H1 (cell line): ENCODE measurements around the gene PI16. TPM values are rescaled to one million over a fixed set of nuclear protein-coding genes. Genes with fewer than 3 reads are reported as not detected.
A peak's percentile ranks its signal among the peaks of the same experiment; 100 is the strongest.

ENCODE experiments used
- CTCF ChIA-PET: fragments of 300-600 bp; sonication (Branson Sonifier 250); formaldehyde crosslinking; loops from one replicate; lab custom pipeline; 2021; ENCODE audit not compliant: partially characterized antibody; lab: Charles Lee
- POLR2A ChIA-PET: fragments of 300-600 bp; sonication (Branson Sonifier 250); formaldehyde crosslinking; loops from one replicate; lab custom pipeline; 2021; ENCODE audit warnings: inconsistent platforms; ENCODE audit not compliant: partially characterized antibody; lab: Charles Lee
- DNase-seq, 2 experiments: peaks; one replicate each; pipeline versions ENCODE4 v3.0.0 to v3.0.0-alpha.2; 2010 to 2022; ENCODE audit warnings: low spot score in 2 of 2, low read depth in 1 of 2, mixed read lengths in 1 of 2
- FAIRE-seq: peaks from 2 replicates; lab custom pipeline; 2011; peaks lifted over from hg19 to GRCh38; lab: Jason Lieb, UNC
- H2AFZ ChIP-seq: 2 replicates; pipeline ENCODE4 v1.8.1; 2012; ENCODE audit warnings: low read length, inconsistent platforms
- H2AK5ac ChIP-seq: 2 replicates; pipeline ENCODE4 v1.6.1; 2013; ENCODE audit warnings: low read depth, low read length
- H2BK120ac ChIP-seq: replicated peaks from 2 replicates; pipeline ENCODE3; 2013; ENCODE audit warnings: low read depth, low read length, inconsistent platforms
- H2BK12ac ChIP-seq: 2 replicates; pipeline ENCODE4 v1.6.1; 2013; ENCODE audit warnings: low read depth, low read length
- H2BK15ac ChIP-seq: 2 replicates; pipeline ENCODE4 v1.6.1; 2013; ENCODE audit warnings: low read length
- H2BK20ac ChIP-seq: 2 replicates; pipeline ENCODE4 v1.6.1; 2013; ENCODE audit warnings: low read length
- H2BK5ac ChIP-seq: 2 replicates; pipeline ENCODE4 v1.6.1; 2013; ENCODE audit warnings: low read depth, low read length
- H3K14ac ChIP-seq: 2 replicates; pipeline ENCODE4 v1.6.1; 2013; ENCODE audit warnings: inconsistent platforms; ENCODE audit not compliant: insufficient read length
- H3K18ac ChIP-seq: 2 replicates; pipeline ENCODE4 v1.6.1; 2013; ENCODE audit warnings: low read length; ENCODE audit errors: extremely low read depth
- H3K23ac ChIP-seq: 2 replicates; pipeline ENCODE4 v1.6.1; 2013; ENCODE audit warnings: inconsistent platforms; ENCODE audit not compliant: insufficient read length
- H3K23me2 ChIP-seq: 2 replicates; pipeline ENCODE4 v1.6.1; 2013; ENCODE audit warnings: low read depth, low read length
- H3K27ac ChIP-seq: 2 replicates; pipeline ENCODE4 v1.6.1; 2011; ENCODE audit warnings: low read depth, low read length, inconsistent platforms
- H3K27me3 ChIP-seq, 4 experiments: replicated peaks in 1 of 4; 1 replicate in 1 of 4; 2 replicates in 3 of 4; pipeline versions ENCODE4 v1.6.1 to v1.8.1; 2011 to 2013; ENCODE audit warnings: low read length in 3 of 4, mild to moderate bottlenecking in 3 of 4, inconsistent platforms in 2 of 4, mixed read lengths in 2 of 4, moderate library complexity in 1 of 4; ENCODE audit not compliant: control insufficient read depth in 3 of 4, insufficient read depth in 3 of 4; ENCODE audit errors: extremely low read depth in 1 of 4
- H3K36me3 ChIP-seq, 4 experiments: 2 replicates each; pipeline versions ENCODE4 v1.6.1 to v1.8.1; 2011 to 2013; ENCODE audit warnings: mild to moderate bottlenecking in 4 of 4, low read length in 3 of 4, moderate library complexity in 2 of 4, control low read depth in 1 of 4, inconsistent platforms in 1 of 4; ENCODE audit not compliant: insufficient read depth in 4 of 4, control insufficient read depth in 2 of 4
- H3K4ac ChIP-seq: replicated peaks from 2 replicates; pipeline ENCODE3; 2013; ENCODE audit warnings: low read length, low read depth, mixed read lengths, inconsistent platforms; ENCODE audit not compliant: insufficient read length
- H3K4me1 ChIP-seq, 4 experiments: replicated peaks in 1 of 4; 1 replicate in 1 of 4; 2 replicates in 3 of 4; pipeline versions ENCODE4 v1.6.1 to v1.8.1; 2011 to 2013; ENCODE audit warnings: low read length in 3 of 4, inconsistent platforms in 2 of 4, mixed read lengths in 1 of 4; ENCODE audit not compliant: insufficient read depth in 4 of 4, control insufficient read depth in 3 of 4
- H3K4me2 ChIP-seq, 2 experiments: 2 replicates each; pipeline versions ENCODE4 v1.6.1 to v1.8.1; 2011 to 2013; ENCODE audit warnings: low read depth in 2 of 2, low read length in 2 of 2, control low read depth in 1 of 2, inconsistent platforms in 1 of 2, mild to moderate bottlenecking in 1 of 2; ENCODE audit not compliant: insufficient read depth in 1 of 2
- H3K4me3 ChIP-seq, 4 experiments: fragments of 200-600, 300-600 bp in 1 of 4; sonication (generic), shearing (Covaris generic), sonication (Bioruptor Twin) in 1 of 4; 2 replicates each; pipeline versions ENCODE4 v1.5.1 to v1.8.1; 2011 to 2016; ENCODE audit warnings: low read length in 4 of 4, low read depth in 3 of 4, control low read depth in 2 of 4, inconsistent platforms in 2 of 4, mild to moderate bottlenecking in 2 of 4, mixed read lengths in 1 of 4, moderate library complexity in 1 of 4; ENCODE audit not compliant: insufficient read depth in 2 of 4; ENCODE audit errors: extremely low read depth in 1 of 4
- H3K56ac ChIP-seq: replicated peaks from 2 replicates; pipeline ENCODE3; 2013; ENCODE audit warnings: low read depth, mild to moderate bottlenecking, mixed read lengths, low read length, inconsistent platforms; ENCODE audit not compliant: insufficient read length
- H3K79me1 ChIP-seq: 2 replicates; pipeline ENCODE4 v1.6.1; 2013; ENCODE audit warnings: low read depth, low read length, control low read depth
- H3K79me2 ChIP-seq, 2 experiments: 2 replicates each; pipeline versions ENCODE4 v1.6.1 to v1.8.1; 2012 to 2013; ENCODE audit warnings: low read length in 2 of 2, mild to moderate bottlenecking in 2 of 2, inconsistent platforms in 1 of 2; ENCODE audit not compliant: insufficient read depth in 2 of 2, control insufficient read depth in 1 of 2
- H3K9ac ChIP-seq, 4 experiments: replicated peaks in 1 of 4; 1 replicate in 1 of 4; 2 replicates in 3 of 4; pipeline versions ENCODE4 v1.6.1 to v1.8.1; 2011 to 2013; ENCODE audit warnings: low read depth in 3 of 4, low read length in 3 of 4, control low read depth in 2 of 4, mild to moderate bottlenecking in 2 of 4, moderate library complexity in 2 of 4, inconsistent platforms in 1 of 4; ENCODE audit errors: extremely low read depth in 1 of 4
- H3K9me3 ChIP-seq, 2 experiments: 2 replicates each; pipeline versions ENCODE4 v1.6.1 to v1.8.1; 2012 to 2013; ENCODE audit warnings: mild to moderate bottlenecking in 2 of 2, moderate library complexity in 2 of 2, control low read depth in 1 of 2, inconsistent platforms in 1 of 2, low read depth in 1 of 2, low read length in 1 of 2, mixed read lengths in 1 of 2; ENCODE audit not compliant: insufficient read depth in 2 of 2
- H4K20me1 ChIP-seq, 2 experiments: replicated peaks in 1 of 2; 2 replicates each; pipeline versions ENCODE3 to v1.8.1; 2011 to 2013; ENCODE audit warnings: inconsistent platforms in 2 of 2, low read length in 2 of 2, mild to moderate bottlenecking in 1 of 2; ENCODE audit not compliant: insufficient read depth in 2 of 2, control insufficient read depth in 1 of 2
- H4K5ac ChIP-seq: 2 replicates; pipeline ENCODE4 v1.6.1; 2013; ENCODE audit warnings: low read length, low read depth, mixed read lengths, inconsistent platforms; ENCODE audit not compliant: insufficient read length
- H4K8ac ChIP-seq: 2 replicates; pipeline ENCODE4 v1.8.0; 2013; ENCODE audit warnings: mild to moderate bottlenecking, moderate library complexity, low read length, inconsistent platforms; ENCODE audit not compliant: insufficient read depth; ENCODE audit errors: extremely low read depth
- H4K91ac ChIP-seq: replicated peaks from 2 replicates; pipeline ENCODE3; 2013; ENCODE audit warnings: low read length, mixed read lengths, inconsistent platforms; ENCODE audit not compliant: insufficient read length
- EGR1 ChIP-seq: IDR thresholded peaks from 2 replicates; pipeline ENCODE4 v1.6.1; 2011; ENCODE audit warnings: low read depth, low read length, borderline replicate concordance
- NANOG ChIP-seq: IDR thresholded peaks from 2 replicates; pipeline ENCODE4 v1.6.1; 2011; ENCODE audit warnings: low read length, low read depth, mild to moderate bottlenecking, inconsistent platforms; ENCODE audit not compliant: insufficient read depth, poor library complexity, severe bottlenecking
- TEAD4 ChIP-seq: IDR thresholded peaks from 2 replicates; pipeline ENCODE4 v1.6.1; 2012; ENCODE audit warnings: low read depth, low read length, inconsistent platforms, mixed read lengths
- WGBS, 2 experiments: shearing (Covaris generic) in 1 of 2; methylation state at CpG; one replicate each; pipeline versions ENCODE4 v1.1.6 to v1.1.7; 2013 to 2015; ENCODE audit warnings: low lambda C conversion rate in 2 of 2, mixed read lengths in 2 of 2, inconsistent platforms in 1 of 2, low coverage in 1 of 2, missing lambda C conversion rate in 1 of 2; ENCODE audit not compliant: insufficient replicate concordance in 2 of 2, insufficient coverage in 1 of 2, insufficient read length in 1 of 2; ENCODE audit errors: extremely low coverage in 1 of 2, missing lambda C conversion rate in 1 of 2; 5-methylcytosine and 5-hydroxymethylcytosine counted together
- polyA plus RNA-seq, 7 experiments: library from polyadenylated mRNA; depleted of rRNA in 3 of 7; stranded (reverse) in 5 of 7; unstranded in 2 of 7; fragments of >200 nt in 5 of 7; fragments of 200-250 nt in 2 of 7; gene quantifications; 1 replicate in 5 of 7; 2 replicates in 1 of 7; 4 replicates in 1 of 7; pipeline versions ENCODE4 v1.2.1 to v1.2.3, GENCODE V29; 2011 to 2013; ENCODE audit warnings: missing spikeins in 2 of 7, mixed read lengths in 2 of 7
- total RNA-seq: library from RNA; stranded (reverse); fragmentation: NEBNext Ultra II Directional; extraction: Animal tissue kit (Norgen Biotek cat#: 25700); gene quantifications from 2 replicates; pipeline ENCODE4 v1.2.1, GENCODE V29; 2021
- TF ChIP-seq, protein P1 (sequence below): IDR thresholded peaks from 2 replicates; pipeline ENCODE4 v1.6.1; 2012; ENCODE audit warnings: inconsistent platforms

Gene PI16
- total and polyA plus RNA-seq, 2 of the 8 experiments (the other 6 are each of a cell fraction or from before 2014, with no cell fraction given), result 0.05 TPM; not detected in 1

DNA sequence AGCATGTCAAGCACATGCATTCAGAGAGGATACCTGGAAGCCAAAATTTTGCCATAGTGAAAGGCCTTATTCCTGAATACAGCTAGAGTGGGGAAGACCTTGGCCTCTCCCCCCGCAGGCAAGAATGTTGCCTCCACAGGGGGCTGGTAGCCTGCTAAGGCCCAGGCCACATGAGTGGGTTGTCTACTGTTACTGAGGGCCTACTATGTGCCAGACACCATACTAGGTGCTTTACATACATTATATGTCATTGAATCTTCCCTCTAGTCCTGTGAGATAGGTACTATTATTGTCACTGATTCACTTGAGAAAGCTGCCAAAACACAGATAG, 642 bp upstream of the PI16 start:
- H3K9ac ChIP-seq, result no peak overlapping the region
- no peaks in the 10 kb centered on the region for H4K20me1 ChIP-seq
- no peak overlapping the region for H3K56ac ChIP-seq
- no peak overlapping the region for H3K18ac ChIP-seq
- DNase-seq, result no peak
- H2BK20ac ChIP-seq, result no peak overlapping the region
- no peaks in the 10 kb centered on the region for H3K79me1 ChIP-seq
- H2BK12ac ChIP-seq, result no peak overlapping the region
- H3K36me3 ChIP-seq, result no peaks in the 10 kb centered on the region
- 75% methylated on average over 1 of the region's 1 CpG; no CpG with 5 or more reads in 1 of the 2 experiments for WGBS, 2 experiments
- H3K9me3 ChIP-seq, result no peaks in the 10 kb centered on the region
- H3K27me3 ChIP-seq, result no peaks in the 10 kb centered on the region
- POLR2A ChIA-PET, result interaction anchor here (0.7 to 1.2 kb wide), 4 partner anchors 12 to 166 kb away, joined by 3 to 4 read pairs (median 3); no protein-coding TSS in a partner anchor
- no peak overlapping the region for H4K5ac ChIP-seq
- TF ChIP-seq NANOG, result no peak
- TF ChIP-seq, protein P1, sequence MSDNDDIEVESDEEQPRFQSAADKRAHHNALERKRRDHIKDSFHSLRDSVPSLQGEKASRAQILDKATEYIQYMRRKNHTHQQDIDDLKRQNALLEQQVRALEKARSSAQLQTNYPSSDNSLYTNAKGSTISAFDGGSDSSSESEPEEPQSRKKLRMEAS, result no peak
- no peak for TF ChIP-seq EGR1
- TF ChIP-seq TEAD4, result 0 out of 2 replicates have a peak, but pooled peaks have one; percentile 6
- CTCF ChIA-PET, result interaction anchor here (0.7 to 5.4 kb wide), 10 partner anchors 9 to 192 kb away, joined by 3 to 41 read pairs (median 3); partner anchors contain the start of gene PPIL1
- no peaks in the 10 kb centered on the region for H3K79me2 ChIP-seq
- H3K4me3 ChIP-seq, result no peak overlapping the region
- no peak overlapping the region for H2BK5ac ChIP-seq
- 0 out of 2 replicates have a peak overlapping the region, but pooled peaks have one; percentile 74 for H2BK15ac ChIP-seq
- H4K91ac ChIP-seq, result no peak overlapping the region
- H3K4me1 ChIP-seq, result peaks cover 0 to 12% (median 3%) of the 10 kb centered on the region in 4 experiments; a peak in 5 of 7 replicates
- no peak for FAIRE-seq
- H3K23me2 ChIP-seq, result no peaks in the 10 kb centered on the region
- H3K23ac ChIP-seq, result no peak overlapping the region
- H3K27ac ChIP-seq, result no peak overlapping the region
- H3K4me2 ChIP-seq, result no peak overlapping the region
- H2AK5ac ChIP-seq, result no peak overlapping the region
- no peak overlapping the region for H2BK120ac ChIP-seq
- no peak overlapping the region for H3K14ac ChIP-seq
- no peak overlapping the region for H3K4ac ChIP-seq
- H4K8ac ChIP-seq, result no peak overlapping the region
- no peak overlapping the region for H2AFZ ChIP-seq
